Measurements from ENCODE around the gene PDGFC. TPM values are rescaled to one million over a fixed set of nuclear protein-coding genes. Genes with fewer than 3 reads are reported as not detected.

The PDGFC gene
- total RNA-seq, 4 donors from 2014 or later, result 28.0 to 43.9 (median 34.8) TPM

GRCh38 chr4:156884183-156884582 is 87.4 kb downstream of the PDGFC start:
- 54 to 56% methylated on average over 3 of the region's 3 CpGs for WGBS, 2 donors (ENCODE audit: low coverage in 1 of 2)
- Histone ChIP-seq H3K36me3 (no peaks in the 10 kb centered on the region), H3K27ac (no peak overlapping the region), H3K4me1 (peaks cover 0 to 3% (median 0%) of the 10 kb centered on the region in 3 donors), H3K9me3 (no peaks in the 10 kb centered on the region), H3K4me3 (no peak overlapping the region), H3K27me3 (no peaks in the 10 kb centered on the region)
- TF ChIP-seq CTCF (IDR thresholded peaks at IDR 0.05), result no peak
- no peak for TF ChIP-seq EP300 (IDR thresholded peaks at IDR 0.05)
- TF ChIP-seq POLR2AphosphoS5 (IDR thresholded peaks at IDR 0.05), result no peak
- no peak for TF ChIP-seq POLR2A (IDR thresholded peaks at IDR 0.05)
- no peak for ATAC-seq

DNA sequence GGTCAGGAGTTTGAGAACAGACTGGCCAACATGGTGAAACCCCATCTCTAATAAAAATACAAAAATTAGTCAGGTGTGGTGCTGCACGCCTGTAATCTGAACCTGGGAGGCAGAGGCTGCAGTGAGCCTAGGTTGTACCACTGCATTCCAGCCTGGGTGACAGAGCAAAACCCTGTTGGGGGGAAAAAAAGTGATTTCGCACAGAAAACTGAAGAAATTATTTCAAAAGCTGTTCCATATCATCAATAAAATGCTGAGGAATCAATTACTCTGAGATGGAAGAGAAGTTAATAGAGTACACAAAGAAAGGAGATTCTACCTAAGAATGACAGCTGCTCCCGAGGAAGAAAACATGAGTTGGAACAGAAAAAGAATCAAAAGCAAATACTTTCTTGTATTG is 95.9 kb downstream of the PDGFC start:
- H3K36me3 ChIP-seq, result no peaks in the 10 kb centered on the region
- ATAC-seq, result no peak
- TF ChIP-seq EP300 (IDR thresholded peaks at IDR 0.05), result no peak
- TF ChIP-seq POLR2AphosphoS5 (IDR thresholded peaks at IDR 0.05), result no peak
- TF ChIP-seq CTCF (IDR thresholded peaks at IDR 0.05), result no peak
- no peak for TF ChIP-seq POLR2A (IDR thresholded peaks at IDR 0.05)
- H3K9me3 ChIP-seq, result no peaks in the 10 kb centered on the region
- 93 to 96% methylated on average over 2 to 3 of the region's 3 CpGs for whole genome bisulfite sequencing, 2 donors (ENCODE audit: low coverage in 1 of 2)
- peaks cover 0 to 5% (median 0%) of the 10 kb centered on the region in 3 donors for H3K4me1 ChIP-seq
- H3K27ac ChIP-seq, result no peak overlapping the region
- no peaks in the 10 kb centered on the region for H3K27me3 ChIP-seq
- no peak overlapping the region for H3K4me3 ChIP-seq

DNA sequence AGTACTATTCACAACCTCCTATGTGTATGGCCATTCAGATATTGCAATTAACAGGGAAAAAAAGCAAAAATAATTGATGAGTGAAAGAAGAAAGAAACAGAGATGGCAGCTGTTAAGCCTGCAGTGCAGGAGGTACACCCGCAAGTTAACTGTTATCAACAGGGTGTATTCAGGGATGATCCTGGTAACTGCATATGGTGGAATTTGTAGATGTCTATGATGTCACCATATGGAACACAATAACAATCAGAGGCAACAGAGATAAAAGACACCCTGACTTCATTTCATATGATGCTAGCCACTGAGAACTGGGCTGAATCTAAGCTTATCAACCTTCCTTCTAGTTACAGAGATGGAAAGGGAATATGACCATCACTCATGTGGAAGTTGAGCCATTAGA is 96.5 kb downstream of the PDGFC start:
- H3K36me3 ChIP-seq, result no peaks in the 10 kb centered on the region
- H3K9me3 ChIP-seq, result no peaks in the 10 kb centered on the region
- WGBS, 2 donors (ENCODE audit: low coverage in 1 of 2), result 80 to 100% methylated on average over 1 of the region's 1 CpG
- peaks cover 0 to 8% (median 0%) of the 10 kb centered on the region in 3 donors for H3K4me1 ChIP-seq
- no peak overlapping the region for H3K4me3 ChIP-seq
- no peak for ATAC-seq
- H3K27me3 ChIP-seq, result no peaks in the 10 kb centered on the region
- TF ChIP-seq CTCF (IDR thresholded peaks at IDR 0.05), result no peak
- H3K27ac ChIP-seq, result no peak overlapping the region

GRCh38 chr4:156873799-156874198 is 97.8 kb downstream of the PDGFC start:
- no peak overlapping the region for H3K27ac ChIP-seq
- no peaks in the 10 kb centered on the region for H3K36me3 ChIP-seq
- no peak for ATAC-seq
- no peaks in the 10 kb centered on the region for H3K27me3 ChIP-seq
- no peak overlapping the region for H3K4me3 ChIP-seq
- peaks cover 0 to 8% (median 0%) of the 10 kb centered on the region in 3 donors for H3K4me1 ChIP-seq
- TF ChIP-seq POLR2A (IDR thresholded peaks at IDR 0.05) (no peak), CTCF (IDR thresholded peaks at IDR 0.05) (no peak), EP300 (IDR thresholded peaks at IDR 0.05) (no peak), POLR2AphosphoS5 (IDR thresholded peaks at IDR 0.05) (no peak)
- H3K9me3 ChIP-seq, result no peaks in the 10 kb centered on the region
- 90% methylated on average over 3 of the region's 3 CpGs for WGBS, 2 donors (ENCODE audit: low coverage in 1 of 2)

DNA sequence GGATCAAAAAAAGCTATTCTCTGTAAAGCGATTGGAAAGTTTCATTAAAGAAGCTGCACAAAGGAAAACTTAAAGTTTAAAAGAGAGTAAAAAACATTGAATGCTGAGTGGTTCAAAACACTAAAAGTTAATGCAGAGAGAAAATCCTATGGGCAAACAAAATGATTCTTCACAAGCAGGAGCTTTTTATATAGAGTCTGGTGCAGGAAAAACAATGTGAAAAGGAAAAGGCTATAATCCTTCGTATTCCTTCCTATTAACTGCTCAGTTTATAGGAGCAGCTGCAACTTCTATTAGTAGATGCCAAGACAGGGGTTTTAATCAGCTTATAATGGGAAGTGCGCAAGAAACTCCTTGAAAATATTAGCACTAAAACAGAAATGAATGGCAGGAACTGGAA is 100.7 kb downstream of the PDGFC start:
- TF ChIP-seq CTCF (IDR thresholded peaks at IDR 0.05), result no peak
- no peak for TF ChIP-seq POLR2A (IDR thresholded peaks at IDR 0.05)
- no peak for TF ChIP-seq POLR2AphosphoS5 (IDR thresholded peaks at IDR 0.05)
- no peak for TF ChIP-seq EP300 (IDR thresholded peaks at IDR 0.05)
- ATAC-seq, result no peak
- H3K36me3 ChIP-seq, result no peaks in the 10 kb centered on the region
- H3K4me1 ChIP-seq, result peaks cover 0 to 8% (median 0%) of the 10 kb centered on the region in 3 donors
- no peaks in the 10 kb centered on the region for H3K27me3 ChIP-seq
- H3K27ac ChIP-seq, result no peak overlapping the region
- H3K9me3 ChIP-seq, result no peaks in the 10 kb centered on the region
- WGBS, 2 donors (ENCODE audit: low coverage in 1 of 2), result 49 to 65% methylated on average over 3 of the region's 3 CpGs
- no peak overlapping the region for H3K4me3 ChIP-seq

Measured in gastroesophageal sphincter (tissue), 4 donors.